Measurements from ENCODE around the gene ARFGEF3.
"Not testable (repeated sequence)": the region's sequence is repeated elsewhere in the genome, so short reads cannot be mapped to it uniquely, and the experiment has no call there.

ARFGEF3 gene

GRCh38 chr6:138211048-138211581 is 49.4 kb downstream of the ARFGEF3 start:
- no peak for DNase-seq (ENCODE audit: low read depth, low spot score)

DNA sequence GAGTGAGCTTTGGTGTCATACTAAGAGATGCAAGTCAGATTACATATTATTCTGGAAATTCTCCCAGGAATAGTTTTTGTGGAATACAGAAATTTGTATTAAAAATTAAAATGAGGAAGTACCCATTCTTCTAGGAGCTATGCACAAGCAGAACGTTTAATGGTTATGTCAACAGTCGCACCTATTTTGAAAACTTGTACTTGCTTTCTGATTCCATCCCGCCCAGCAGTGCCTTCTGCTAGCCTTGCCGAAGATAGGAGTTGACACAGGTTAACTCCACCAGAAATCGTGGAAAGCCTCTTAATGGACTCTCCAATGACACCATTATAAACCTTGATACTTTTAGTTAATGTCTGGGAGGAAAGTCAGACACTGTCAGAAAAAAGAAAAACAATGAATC is 49.9 kb downstream of the ARFGEF3 start:
- no peak for DNase-seq (ENCODE audit: low read depth, low spot score)

GRCh38 chr6:138212530-138212929 is 50.8 kb downstream of the ARFGEF3 start:
- not testable (repeated sequence) for DNase-seq (ENCODE audit: low read depth, low spot score)

DNA sequence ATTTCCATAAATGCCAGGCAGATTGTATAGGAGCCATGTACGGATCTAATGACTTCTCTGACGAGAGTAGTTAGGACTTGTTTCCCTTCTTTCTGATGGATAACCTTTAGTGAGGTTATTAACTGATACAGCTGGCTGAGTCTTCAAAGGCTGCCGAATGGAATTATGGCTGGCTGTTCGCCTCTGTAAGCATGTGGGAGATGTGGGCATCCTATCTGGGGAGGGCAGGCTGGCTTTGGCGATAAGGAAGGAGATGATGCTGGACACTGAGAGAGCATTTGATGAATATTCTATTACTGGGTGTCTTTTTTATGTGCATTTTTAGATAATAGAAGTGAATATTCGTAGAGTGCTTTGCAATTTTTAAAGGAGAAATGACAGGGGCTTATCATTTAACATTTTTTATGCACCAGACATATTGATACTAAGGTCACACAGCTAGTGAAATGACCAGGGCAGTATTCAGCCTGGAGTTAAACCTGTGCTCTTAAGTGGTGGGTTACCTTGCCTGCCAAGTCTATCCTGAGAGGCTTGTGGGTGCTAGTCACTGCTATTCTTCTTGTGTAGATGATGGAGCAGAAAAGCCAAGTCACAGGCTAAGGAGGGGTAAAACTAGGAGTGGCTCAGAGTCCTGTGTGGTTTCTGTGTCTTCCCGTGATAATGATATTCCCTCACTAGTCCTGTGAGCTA is 53.5 kb downstream of the ARFGEF3 start:
- no peak for DNase-seq (ENCODE audit: low read depth, low spot score)

- DNase-seq (ENCODE audit: low read depth, low spot score): no peak
Measured at GRCh38 chr6:138218449-138218848, 56.7 kb downstream of the ARFGEF3 start, which contains the start of gene PBOV1. PBOV1 (minus strand) TSS chr6:138218491; CDS start chr6:138218395, 96 bp downstream.

DNA sequence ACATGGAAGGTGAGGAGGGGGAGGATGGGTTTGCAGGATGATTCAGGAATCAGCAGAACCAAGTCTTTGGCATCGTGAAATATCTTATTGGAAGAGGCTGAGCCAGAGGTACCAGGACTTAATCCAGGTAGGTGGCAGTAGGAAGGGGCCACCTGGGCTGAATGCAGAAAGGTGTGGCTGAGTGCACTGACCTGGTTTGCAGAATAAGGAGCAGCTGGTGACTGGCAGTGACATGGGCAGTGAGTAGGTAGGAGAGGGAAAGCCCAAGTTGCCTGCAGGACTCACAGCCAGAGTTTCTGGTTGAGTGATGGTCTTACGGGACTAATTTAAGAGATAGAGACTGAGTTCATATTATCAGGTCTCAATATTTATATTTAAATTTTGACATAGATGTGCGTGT is 57.7 kb downstream of the ARFGEF3 start:
- no peak for DNase-seq (ENCODE audit: low read depth, low spot score)

DNA sequence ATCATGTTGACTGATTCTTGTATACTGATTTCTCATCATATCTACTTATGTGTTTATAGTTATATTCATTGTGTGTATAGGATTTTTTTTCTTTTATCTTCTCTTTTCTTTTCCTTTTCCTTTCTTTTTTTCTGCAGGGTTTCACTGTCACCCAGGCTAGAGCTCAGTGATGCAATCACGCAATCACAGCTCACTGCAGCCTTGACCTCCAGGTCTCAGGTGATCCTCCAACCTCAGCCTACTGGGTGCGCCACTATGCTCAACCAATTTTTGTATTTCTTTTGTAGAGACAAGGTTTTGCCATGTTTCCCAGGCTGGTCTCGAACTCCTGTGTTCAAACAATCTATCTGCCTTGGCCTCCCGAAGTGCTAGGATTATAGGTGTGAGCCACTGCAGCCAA is 58.2 kb downstream of the ARFGEF3 start:
- DNase-seq (ENCODE audit: low read depth, low spot score): no peak

- no peak for DNase-seq (ENCODE audit: low read depth, low spot score)
Measured at GRCh38 chr6:138222901-138223546, 61.3 kb downstream of the ARFGEF3 start.

DNA sequence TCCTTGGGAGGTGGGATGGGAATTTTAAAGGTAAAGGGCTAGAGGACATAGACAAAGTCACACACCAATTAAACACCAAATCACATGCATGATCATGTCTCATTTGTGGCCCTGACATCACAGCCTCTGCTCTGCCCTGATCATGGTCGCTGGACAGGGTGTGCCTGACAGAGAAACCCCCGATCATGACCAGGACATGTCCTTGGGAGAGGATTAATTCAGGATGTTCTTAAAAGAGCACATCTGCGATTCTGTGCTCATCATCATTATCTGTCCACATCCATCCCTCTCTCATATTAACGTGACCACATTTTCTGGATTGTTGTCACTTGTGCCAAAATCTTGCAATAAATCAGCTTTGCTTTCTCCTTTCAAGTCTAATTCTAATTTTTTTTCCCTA is 64.2 kb downstream of the ARFGEF3 start:
- no peak for DNase-seq (ENCODE audit: low read depth, low spot score)

DNA sequence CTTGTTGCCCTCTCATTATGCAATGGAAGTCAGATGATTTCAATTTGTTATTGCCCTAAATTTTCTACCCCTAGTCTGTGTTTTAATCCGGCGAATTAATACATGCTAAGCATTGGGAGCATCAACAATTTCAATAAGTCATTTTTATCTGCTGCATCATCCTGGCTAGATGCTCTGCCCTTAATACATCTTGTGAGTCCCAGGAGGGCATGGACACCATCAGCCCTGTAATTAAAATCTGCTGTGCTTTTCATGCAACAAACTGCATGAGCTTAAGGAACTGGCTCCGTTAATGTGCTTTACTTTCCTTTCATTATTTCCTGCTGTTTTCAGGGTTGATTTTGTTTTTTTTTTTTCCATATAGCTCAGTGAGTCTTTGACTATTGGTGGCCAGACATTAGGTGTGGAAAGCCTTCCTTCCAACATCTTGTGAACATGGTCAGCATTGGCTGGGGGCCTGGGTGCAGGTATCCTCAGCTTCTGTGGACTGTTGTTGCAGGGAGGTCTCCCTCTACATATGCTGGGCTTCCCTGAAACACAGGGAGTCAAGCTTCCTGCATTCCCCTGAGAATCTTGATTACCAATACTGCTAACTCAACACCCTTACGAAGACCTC is 65.1 kb downstream of the ARFGEF3 start:
- no peak for DNase-seq (ENCODE audit: low read depth, low spot score)

GRCh38 chr6:138227316-138227781 is 65.6 kb downstream of the ARFGEF3 start:
- DNase-seq (ENCODE audit: low read depth, low spot score): no peak

DNA sequence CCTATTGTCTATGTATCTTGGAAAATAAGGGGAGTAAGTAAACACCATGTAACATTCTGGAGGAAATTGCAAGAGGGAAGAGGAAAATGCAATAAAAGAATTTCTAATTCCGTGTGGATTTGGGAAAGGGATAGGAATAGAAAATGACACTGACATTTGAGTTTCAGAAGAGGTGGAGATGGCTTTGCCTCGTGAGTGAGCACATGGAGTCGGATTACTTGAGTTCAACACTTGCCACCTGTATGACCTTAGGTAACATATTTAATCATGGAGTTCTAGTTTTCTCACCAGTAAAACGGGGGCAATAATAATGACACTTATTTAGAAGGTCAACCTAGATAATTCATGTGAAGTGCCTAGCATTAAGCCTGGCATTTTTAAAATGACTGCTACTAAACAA is 67.3 kb downstream of the ARFGEF3 start:
- DNase-seq (ENCODE audit: low read depth, low spot score): no peak

DNA sequence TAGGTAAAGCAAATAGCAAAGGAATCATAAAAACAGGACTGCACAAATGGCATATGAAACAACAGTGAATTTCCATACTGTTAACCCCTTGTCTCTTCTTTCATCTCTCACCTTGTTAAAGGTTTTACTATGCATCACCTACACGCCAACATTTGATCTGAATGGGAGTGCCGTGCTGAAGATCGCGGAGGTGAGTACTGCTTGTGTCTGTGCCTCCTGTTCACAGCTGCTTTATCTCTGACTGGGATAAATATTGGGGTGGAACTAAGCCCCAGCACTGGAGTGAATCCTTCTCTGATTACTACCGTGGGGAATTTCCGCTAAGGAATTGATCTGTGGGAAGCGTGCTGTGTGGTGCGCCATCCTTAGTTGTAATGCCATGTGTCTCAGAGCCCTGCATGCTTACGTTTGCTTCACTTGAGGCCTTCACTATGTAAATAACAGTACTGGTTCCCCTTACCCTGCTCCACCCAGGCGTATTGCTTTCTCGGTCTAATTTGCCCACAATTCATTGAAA is 68.0 kb downstream of the ARFGEF3 start:
- DNase-seq (ENCODE audit: low read depth, low spot score): no peak

DNA sequence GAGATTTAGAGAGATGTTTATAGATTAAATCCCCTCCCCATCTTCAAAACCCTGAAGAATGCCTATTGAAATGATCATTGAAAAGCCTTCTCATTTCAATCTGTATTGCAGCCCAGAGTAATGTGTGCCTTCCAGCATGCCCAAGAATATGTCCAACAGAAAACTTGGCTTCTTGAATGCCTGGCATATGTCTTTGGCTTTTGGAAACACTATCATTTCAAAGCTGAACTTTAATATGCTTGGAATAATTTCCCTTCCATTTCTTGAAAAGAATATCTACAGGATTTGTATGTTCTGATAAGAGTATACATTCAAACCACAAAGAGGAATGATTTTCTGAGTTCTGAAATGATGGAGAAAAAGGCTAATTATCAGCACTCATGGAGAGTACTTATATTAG is 68.5 kb downstream of the ARFGEF3 start:
- no peak for DNase-seq (ENCODE audit: low read depth, low spot score)

DNA sequence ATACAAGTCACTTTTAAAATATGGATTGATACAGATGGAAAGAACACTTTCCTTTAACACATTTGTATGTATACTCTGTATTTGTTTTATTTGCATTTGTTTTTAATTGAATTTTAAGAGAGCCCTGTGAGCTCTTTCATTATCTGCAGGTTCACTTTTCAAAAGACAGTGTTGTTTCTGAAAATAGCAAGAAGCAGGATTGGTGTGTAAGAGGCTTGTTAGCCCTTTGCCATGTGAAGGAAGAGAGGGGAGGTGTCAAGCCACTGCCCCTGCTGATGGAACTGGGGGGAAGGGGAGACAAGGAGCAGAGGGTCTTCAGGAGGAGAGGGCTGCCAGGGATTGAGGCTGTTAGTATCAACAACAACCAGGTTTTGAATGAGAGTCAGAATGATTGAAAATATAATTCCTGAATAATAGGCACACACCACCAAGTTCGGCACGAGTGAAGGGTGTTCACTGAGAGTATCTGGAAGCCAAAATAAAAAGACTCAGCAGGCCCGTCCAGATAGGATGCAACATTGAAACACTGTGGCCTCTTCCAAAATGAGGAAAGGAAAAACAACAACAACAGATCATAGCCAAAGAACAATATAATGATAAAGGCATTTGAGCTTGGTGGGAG is 69.1 kb downstream of the ARFGEF3 start:
- no peak for DNase-seq (ENCODE audit: low read depth, low spot score)

DNA sequence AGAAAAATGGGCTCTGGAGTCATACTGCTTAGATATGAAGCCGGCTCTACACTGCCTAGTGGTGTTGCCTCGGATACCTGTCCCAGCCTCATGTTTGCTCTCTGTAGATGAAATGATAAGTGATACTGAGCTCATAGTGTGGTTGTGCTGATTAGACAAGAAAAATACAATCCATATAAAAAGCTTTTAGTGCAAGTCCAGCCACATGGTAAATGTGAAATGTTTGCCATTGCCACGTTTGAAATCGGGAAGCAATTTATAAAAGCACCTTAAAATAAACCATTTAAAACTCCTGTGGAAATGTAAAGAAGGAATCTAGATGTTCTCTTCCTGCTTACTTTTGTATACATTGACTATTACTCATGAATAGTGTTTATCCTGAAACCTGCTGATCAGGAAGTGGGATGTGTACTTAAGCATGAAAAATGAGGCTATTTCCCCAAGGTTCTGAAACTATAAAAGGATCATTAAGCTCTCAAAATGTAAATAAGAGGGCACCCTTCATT is 69.7 kb downstream of the ARFGEF3 start:
- DNase-seq (ENCODE audit: low read depth, low spot score): no peak

- no peak for DNase-seq (ENCODE audit: low read depth, low spot score)
Measured at GRCh38 chr6:138234363-138234762, 72.6 kb downstream of the ARFGEF3 start.

DNA sequence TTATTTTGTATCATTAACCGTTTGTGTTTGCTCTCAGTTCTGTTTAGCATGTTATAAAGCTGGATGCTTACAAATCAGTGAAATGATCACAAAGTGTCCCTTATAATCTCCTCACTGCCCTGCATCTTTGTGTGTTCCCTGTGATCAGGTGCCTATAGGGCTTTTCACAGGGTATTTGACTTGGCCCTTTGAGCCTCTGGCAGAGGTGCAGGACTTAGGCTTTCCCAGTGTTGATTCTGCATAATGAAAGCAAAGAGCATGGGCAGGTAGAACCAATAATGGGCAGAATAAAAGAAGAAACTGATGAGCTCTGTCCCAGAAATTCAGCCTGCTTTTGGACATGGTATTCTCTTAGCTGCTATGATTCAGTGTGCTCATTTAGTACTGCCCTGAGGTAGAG is 73.5 kb downstream of the ARFGEF3 start:
- no peak for DNase-seq (ENCODE audit: low read depth, low spot score)

GRCh38 chr6:138235693-138236092 is 74.0 kb downstream of the ARFGEF3 start:
- no peak for DNase-seq (ENCODE audit: low read depth, low spot score)

DNA sequence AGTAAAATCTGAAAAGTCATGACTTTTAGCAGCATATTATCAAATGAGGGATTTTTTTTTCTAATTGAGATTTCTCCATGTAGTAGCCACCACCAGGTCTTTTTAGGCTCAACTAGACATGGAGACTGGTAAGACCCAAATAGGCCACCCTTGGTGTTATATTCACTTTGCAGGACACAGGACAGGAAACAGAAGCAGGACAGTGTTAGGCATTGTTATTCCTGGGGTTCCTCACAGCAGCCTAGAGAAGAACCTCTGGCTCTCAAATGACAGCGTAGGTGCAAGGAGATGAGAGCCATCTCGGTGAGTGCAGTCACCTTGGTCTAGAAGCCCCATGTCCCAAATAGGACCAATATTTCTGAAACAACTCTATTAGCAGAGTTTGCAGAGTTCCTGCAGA is 75.7 kb downstream of the ARFGEF3 start:
- DNase-seq (ENCODE audit: low read depth, low spot score): no peak

GRCh38 chr6:138238368-138238767 is 76.6 kb downstream of the ARFGEF3 start:
- no peak for DNase-seq (ENCODE audit: low read depth, low spot score)

- no peak for DNase-seq (ENCODE audit: low read depth, low spot score)
Measured at GRCh38 chr6:138239774-138240173, 78.0 kb downstream of the ARFGEF3 start.

Data from brain pericyte (primary cell).